ENCODE data around the gene PRKD2. TPM values are rescaled to one million over a fixed set of nuclear protein-coding genes. Genes with fewer than 3 reads are reported as not detected.

PRKD2 gene
- total RNA-seq, 4 donors from 2014 or later: 21.0 to 36.1 (median 30.2) TPM

DNA sequence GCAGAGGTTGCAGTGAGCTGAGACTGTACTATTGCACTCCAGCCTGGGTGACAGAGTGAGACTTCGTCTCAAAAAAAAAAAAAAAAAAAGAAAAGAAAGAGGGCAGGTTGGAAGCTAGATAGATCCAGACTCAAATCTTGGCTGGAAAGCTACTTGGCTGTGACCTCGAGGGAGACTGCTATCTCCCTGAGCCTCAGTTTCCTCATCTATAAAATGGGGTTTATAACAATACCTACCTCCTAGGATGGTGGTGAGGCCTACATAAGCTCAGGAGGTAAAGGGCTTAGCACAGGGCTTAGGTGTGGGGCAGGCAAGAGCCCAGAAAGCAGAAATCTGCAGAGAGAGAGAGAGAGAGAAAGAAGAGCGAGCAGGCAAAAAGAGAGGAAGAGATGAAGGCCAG, 31.7 kb downstream of the PRKD2 start:
- no peak for TF ChIP-seq EP300 (IDR thresholded peaks at IDR 0.05)
- no peak for TF ChIP-seq CTCF (IDR thresholded peaks at IDR 0.05)
- no peak for TF ChIP-seq POLR2A (IDR thresholded peaks at IDR 0.05)
- H3K27ac ChIP-seq: no peak overlapping the region
- no peaks in the 10 kb centered on the region for H3K27me3 ChIP-seq
- peaks cover 3 to 100% (median 23%) of the 10 kb centered on the region in 3 donors for H3K36me3 ChIP-seq
- no peaks in the 10 kb centered on the region for H3K4me1 ChIP-seq
- no peak for DNase-seq (ENCODE audit: low spot score in 2 of 2)
- H3K4me3 ChIP-seq: no peak overlapping the region
- H3K9me3 ChIP-seq: no peaks in the 10 kb centered on the region
- WGBS, 2 donors: 84 to 95% methylated on average over 3 of the region's 3 CpGs

GRCh38 chr19:46678110-46678732, 38.7 kb downstream of the PRKD2 start:
- H3K27me3 ChIP-seq: no peaks in the 10 kb centered on the region
- H3K36me3 ChIP-seq: peaks cover 0 to 99% (median 8%) of the 10 kb centered on the region in 3 donors
- no peak overlapping the region for H3K27ac ChIP-seq
- DNase-seq (ENCODE audit: low spot score in 2 of 2): no peak
- H3K9me3 ChIP-seq: no peaks in the 10 kb centered on the region
- TF ChIP-seq POLR2A (IDR thresholded peaks at IDR 0.05) (no peak), CTCF (IDR thresholded peaks at IDR 0.05) (no peak), EP300 (IDR thresholded peaks at IDR 0.05) (no peak)
- no peak overlapping the region for H3K4me3 ChIP-seq
- WGBS, 2 donors: 76 to 87% methylated on average over 20 to 25 of the region's 26 CpGs
- H3K4me1 ChIP-seq: no peaks in the 10 kb centered on the region

GRCh38 chr19:46674416-46675178, 42.3 kb downstream of the PRKD2 start:
- Histone ChIP-seq H3K36me3 (peaks cover 0 to 72% (median 4%) of the 10 kb centered on the region in 3 donors), H3K27ac (no peak overlapping the region), H3K27me3 (no peaks in the 10 kb centered on the region), H3K4me3 (no peak overlapping the region), H3K4me1 (no peaks in the 10 kb centered on the region), H3K9me3 (no peaks in the 10 kb centered on the region)
- 95 to 96% methylated on average over 21 of the region's 21 CpGs for WGBS, 2 donors
- DNase-seq (ENCODE audit: low spot score in 2 of 2): no peak
- TF ChIP-seq EP300 (IDR thresholded peaks at IDR 0.05) (no peak), POLR2A (IDR thresholded peaks at IDR 0.05) (no peak), CTCF (IDR thresholded peaks at IDR 0.05) (no peak)

GRCh38 chr19:46670813-46671212, 46.1 kb downstream of the PRKD2 start:
- no peak overlapping the region for H3K4me3 ChIP-seq
- H3K27me3 ChIP-seq: no peaks in the 10 kb centered on the region
- no peak overlapping the region for H3K27ac ChIP-seq
- peaks cover 0 to 35% (median 4%) of the 10 kb centered on the region in 3 donors for H3K36me3 ChIP-seq
- no peaks in the 10 kb centered on the region for H3K4me1 ChIP-seq
- no peaks in the 10 kb centered on the region for H3K9me3 ChIP-seq
- no peak for TF ChIP-seq POLR2A (IDR thresholded peaks at IDR 0.05)
- TF ChIP-seq EP300 (IDR thresholded peaks at IDR 0.05): no peak
- no peak for TF ChIP-seq CTCF (IDR thresholded peaks at IDR 0.05)
- no peak for DNase-seq (ENCODE audit: low spot score in 2 of 2)

- TF ChIP-seq POLR2A (IDR thresholded peaks at IDR 0.05): no peak
- TF ChIP-seq CTCF (IDR thresholded peaks at IDR 0.05): no peak
- TF ChIP-seq EP300 (IDR thresholded peaks at IDR 0.05): no peak
- no peaks in the 10 kb centered on the region for H3K27me3 ChIP-seq
- H3K4me3 ChIP-seq: no peak overlapping the region
- peaks cover 0 to 14% (median 0%) of the 10 kb centered on the region in 3 donors for H3K36me3 ChIP-seq
- DNase-seq (ENCODE audit: low spot score in 2 of 2): no peak
- no peak overlapping the region for H3K27ac ChIP-seq
- H3K4me1 ChIP-seq: no peaks in the 10 kb centered on the region
- WGBS, 2 donors: 90 to 94% methylated on average over 3 of the region's 3 CpGs
- no peaks in the 10 kb centered on the region for H3K9me3 ChIP-seq
Observed at GRCh38 chr19:46668662-46669061, 48.3 kb downstream of the PRKD2 start.

Data from tibial nerve (tissue), 4 donors.